Neural cell (in vitro differentiated cells): ENCODE results near the gene FAM107B. TPM values are rescaled to one million over a fixed set of nuclear protein-coding genes. Genes with fewer than 3 reads are reported as not detected.
A peak's percentile ranks its signal among the peaks of the same experiment; 100 is the strongest.

Experiments used
- H2AFZ ChIP-seq: fragments of 200-600, 300-800 bp; sonication (generic), shearing (Covaris generic); 2 replicates; pipeline ENCODE4 v1.6.0; 2014; ENCODE audit warnings: low read depth, mild to moderate bottlenecking, antibody characterized with exemption, low read length, moderate library complexity
- H3F3A ChIP-seq: fragments of 200-600 bp; shearing (Covaris generic); 2 replicates; pipeline ENCODE4 v1.6.1; 2016; ENCODE audit warnings: mild to moderate bottlenecking, moderate library complexity, mixed read lengths, antibody characterized with exemption, low read length; ENCODE audit not compliant: insufficient read depth, poor library complexity, severe bottlenecking
- H3K27ac ChIP-seq: fragments of 200-600, 300-800 bp; sonication (generic), shearing (Covaris generic); 2 replicates; pipeline ENCODE4 v1.5.1; 2014; ENCODE audit warnings: mild to moderate bottlenecking, low read length, moderate library complexity
- H3K27me3 ChIP-seq: fragments of 300-800, 200-600 bp; sonication (generic), shearing (Covaris generic); 2 replicates; pipeline ENCODE4 v1.6.0; 2014; ENCODE audit warnings: mild to moderate bottlenecking, low read depth, low read length, moderate library complexity; ENCODE audit not compliant: insufficient read depth
- H3K36me3 ChIP-seq: fragments of 300-800, 200-600 bp; sonication (generic), shearing (Covaris generic); 2 replicates; pipeline ENCODE4 v1.5.1; 2014; ENCODE audit warnings: mild to moderate bottlenecking, antibody characterized with exemption, low read length, moderate library complexity; ENCODE audit not compliant: insufficient read depth
- H3K4me2 ChIP-seq: fragments of 300-800, 200-600 bp; sonication (generic), shearing (Covaris generic); 2 replicates; pipeline ENCODE4 v1.6.0; 2014; ENCODE audit warnings: mild to moderate bottlenecking, low read length
- H3K4me3 ChIP-seq: fragments of 300-800, 200-600 bp; sonication (generic), shearing (Covaris generic); 2 replicates; pipeline ENCODE4 v1.5.1; 2014; ENCODE audit warnings: mild to moderate bottlenecking, low read length, moderate library complexity
- H3K79me2 ChIP-seq: fragments of 200-600 bp; shearing (Covaris generic); replicated peaks from 2 replicates; pipeline ENCODE4 v1.6.0; 2014; ENCODE audit warnings: mild to moderate bottlenecking, low read length, moderate library complexity; ENCODE audit not compliant: insufficient read depth
- H3K9ac ChIP-seq: fragments of 300-800, 200-600 bp; sonication (generic), shearing (Covaris generic); 2 replicates; pipeline ENCODE4 v1.6.1; 2016; ENCODE audit warnings: mild to moderate bottlenecking, low read length, mixed read lengths
- H3K9me2 ChIP-seq: fragments of 200-600 bp; shearing (Covaris generic); 2 replicates; pipeline ENCODE4 v1.6.1; 2016; ENCODE audit warnings: mild to moderate bottlenecking, low read length, mixed read lengths; ENCODE audit not compliant: insufficient read depth
- H3K9me3 ChIP-seq: fragments of 200-600, 300-800 bp; sonication (generic), shearing (Covaris generic); 2 replicates; pipeline ENCODE4 v1.6.1; 2016; ENCODE audit warnings: mild to moderate bottlenecking, mixed run types, low read length, moderate library complexity, mixed read lengths
- H4K20me1 ChIP-seq: fragments of 200-600 bp; shearing (Covaris generic); 2 replicates; pipeline ENCODE4 v1.6.1; 2016; ENCODE audit warnings: mild to moderate bottlenecking, mixed run types; ENCODE audit not compliant: insufficient read depth
- EP300 ChIP-seq: fragments of 450-650 bp; conservative IDR thresholded peaks from 2 replicates; pipeline ENCODE4 v1.6.1; 2014; ENCODE audit warnings: antibody characterized with exemption, mild to moderate bottlenecking, moderate library complexity; ENCODE audit not compliant: poor library complexity, severe bottlenecking
- EZH2 ChIP-seq: fragments of 200-600, 300-800 bp; shearing (Covaris generic), sonication (generic); IDR thresholded peaks from 2 replicates; pipeline ENCODE4 v1.6.1; 2014; ENCODE audit warnings: antibody characterized with exemption, low read length, borderline replicate concordance, mild to moderate bottlenecking; ENCODE audit not compliant: insufficient read depth, poor library complexity, severe bottlenecking
- MXI1 ChIP-seq: fragments of 450-650 bp; conservative IDR thresholded peaks from 2 replicates; pipeline ENCODE4 v1.6.1; 2014; ENCODE audit warnings: antibody characterized with exemption, mild to moderate bottlenecking; ENCODE audit not compliant: poor library complexity, severe bottlenecking
- POLR2AphosphoS5 ChIP-seq: IDR thresholded peaks from 2 replicates; pipeline ENCODE4 v1.6.1; 2012
- RAD21 ChIP-seq: fragments of 450-650 bp; conservative IDR thresholded peaks from 2 replicates; pipeline ENCODE4 v1.6.1; 2014; ENCODE audit warnings: antibody characterized with exemption, mild to moderate bottlenecking, moderate library complexity
- REST ChIP-seq: IDR thresholded peaks from 2 replicates; pipeline ENCODE4 v1.6.1; 2012; ENCODE audit warnings: borderline replicate concordance
- SMC3 ChIP-seq: fragments of 450-650 bp; conservative IDR thresholded peaks from 2 replicates; pipeline ENCODE4 v1.6.1; 2014; ENCODE audit warnings: antibody characterized with exemption, mild to moderate bottlenecking, moderate library complexity; ENCODE audit not compliant: poor library complexity
- TAF1 ChIP-seq: IDR thresholded peaks from 2 replicates; pipeline ENCODE4 v1.6.1; 2012; ENCODE audit warnings: low read depth
- polyA plus RNA-seq: library from polyadenylated mRNA; depleted of rRNA; stranded (reverse); fragments of >200 nt; gene quantifications from 2 replicates; pipeline ENCODE4 v1.2.3, GENCODE V29; 2014

FAM107B gene
- polyA plus RNA-seq, 1 donor from 2014 or later = 106 TPM

- Histone ChIP-seq H3K4me2 (peak overlapping the region; percentile 56), H3K79me2 (no peaks in the 10 kb centered on the region), H3K9ac (peak overlapping the region; percentile 71), H3K9me2 (no peaks in the 10 kb centered on the region), H3K36me3 (no peaks in the 10 kb centered on the region), H3F3A (peaks cover 8% of the 10 kb centered on the region), H3K4me3 (peak overlapping the region; percentile 48), H2AFZ (peak overlapping the region; percentile 52), H3K9me3 (no peaks in the 10 kb centered on the region), H4K20me1 (no peaks in the 10 kb centered on the region), H3K27me3 (no peaks in the 10 kb centered on the region), H3K27ac (peak overlapping the region; percentile 97)
- peak; percentile 85 for TF ChIP-seq EP300
- peak; percentile 97 for TF ChIP-seq REST
- peak; percentile 45 for TF ChIP-seq SMC3
- TF ChIP-seq EZH2 = no peak
- TF ChIP-seq POLR2AphosphoS5 = peak; percentile 69
- peak; percentile 62 for TF ChIP-seq RAD21
These were observed 126.5 kb downstream of the FAM107B start for GRCh38 chr10:14648005-14648765.

GRCh38 chr10:14645239-14645960, 129.3 kb downstream of the FAM107B start:
- H3F3A ChIP-seq = peaks cover 8% of the 10 kb centered on the region
- H3K4me2 ChIP-seq = peak overlapping the region; percentile 53
- H2AFZ ChIP-seq = peak overlapping the region; percentile 16
- H3K4me3 ChIP-seq = peak overlapping the region; percentile 50
- TF ChIP-seq EP300 = peak; percentile 88
- TF ChIP-seq EZH2 = no peak
- TF ChIP-seq MXI1 = peak; percentile 4
- TF ChIP-seq RAD21 = peak; percentile 42
- no peak for TF ChIP-seq TAF1
- peak; percentile 98 for TF ChIP-seq REST
- TF ChIP-seq POLR2AphosphoS5 = peak; percentile 57
- H4K20me1 ChIP-seq = no peaks in the 10 kb centered on the region
- H3K9me2 ChIP-seq = no peaks in the 10 kb centered on the region
- no peaks in the 10 kb centered on the region for H3K79me2 ChIP-seq
- H3K9ac ChIP-seq = peak overlapping the region; percentile 64
- H3K27ac ChIP-seq = peak overlapping the region; percentile 95
- no peaks in the 10 kb centered on the region for H3K27me3 ChIP-seq
- H3K9me3 ChIP-seq = no peaks in the 10 kb centered on the region
- no peaks in the 10 kb centered on the region for H3K36me3 ChIP-seq
